ENCODE data around the gene CCDC87. TPM values are rescaled to one million over a fixed set of nuclear protein-coding genes. Genes with fewer than 3 reads are reported as not detected.
"Not testable (repeated sequence)": the region's sequence is repeated elsewhere in the genome, so short reads cannot be mapped to it uniquely, and the experiment has no call there.

CCDC87 gene

GRCh38 chr11:66540598-66540997, 52.3 kb downstream of the CCDC87 start:
- not testable (repeated sequence) for H4K5ac ChIP-seq (ENCODE audit: low read length); H3K27ac ChIP-seq (ENCODE audit: low read depth, low read length); H3K18ac ChIP-seq (ENCODE audit: low read length); H2BK15ac ChIP-seq (replicated peaks; ENCODE audit: low read depth); H2BK5ac ChIP-seq (ENCODE audit: low read length); DNase-seq; H2BK120ac ChIP-seq (ENCODE audit: low read depth, low read length); H3K4me3 ChIP-seq (ENCODE audit: low read length); H3K36me3 ChIP-seq (ENCODE audit: control insufficient read depth, insufficient read depth, low read length); H3K27me3 ChIP-seq (ENCODE audit: insufficient read depth, low read length, poor library complexity); H3K79me1 ChIP-seq (ENCODE audit: low read length); H3K4me1 ChIP-seq (ENCODE audit: control insufficient read depth, low read depth, low read length); H3K9ac ChIP-seq (ENCODE audit: low read length); H3K79me2 ChIP-seq (ENCODE audit: control insufficient read depth, insufficient read depth, low read length); H3K4ac ChIP-seq (ENCODE audit: low read depth, low read length); H3K4me2 ChIP-seq (ENCODE audit: low read length); H4K8ac ChIP-seq (ENCODE audit: low read depth, low read length); H3K23ac ChIP-seq (ENCODE audit: low read length); H3K56ac ChIP-seq (ENCODE audit: low read length); H2AK5ac ChIP-seq (ENCODE audit: low read length)
- no CpG with 5 or more reads among the region's 8 CpGs for WGBS (ENCODE audit: extremely low coverage, insufficient coverage, low lambda C conversion rate)

Small RNAs within 50 kb of the gene (small RNA-seq; reads per million reads assigned to genes)
- gene RNU4-39P (ENCODE audit: insufficient read depth) = not detected
